NOMO-1 treated with DMSO at 0.1 percent for 48 hours (cell line): Measurements from ENCODE around the gene TCHP.
"Not testable (repeated sequence)": the region's sequence is repeated elsewhere in the genome, so short reads cannot be mapped to it uniquely, and the experiment has no call there.

ENCODE experiments used
- DNase-seq: peaks from one replicate; lab custom pipeline; 2025; ENCODE audit not compliant: unreplicated experiment; lab: John Stamatoyannopoulos, UW

The TCHP gene

GRCh38 chr12:109899783-109900751 lies at the start of gene TCHP:
Gene TCHP (plus strand): TSS chr12:109900274. CDS start chr12:109903027, 2,753 bp downstream.
- DNase-seq = peak; percentile 90

- not testable (repeated sequence) for DNase-seq
Observed at GRCh38 chr12:109850518-109850917, 49.6 kb upstream of the TCHP start.

- DNase-seq = no peak
Observed at GRCh38 chr12:109855377-109855776, 44.7 kb upstream of the TCHP start.

GRCh38 chr12:109857715-109858114 lies 42.4 kb upstream of the TCHP start:
- DNase-seq = no peak

- no peak for DNase-seq
Observed at GRCh38 chr12:109858764-109859163, 41.3 kb upstream of the TCHP start.

- DNase-seq = no peak
Observed at GRCh38 chr12:109860977-109861376, 39.1 kb upstream of the TCHP start.

GRCh38 chr12:109861689-109862314 lies 38.3 kb upstream of the TCHP start:
- no peak for DNase-seq

- not testable (repeated sequence) for DNase-seq
Observed at GRCh38 chr12:109862491-109862890, 37.6 kb upstream of the TCHP start.

- peak; percentile 78 for DNase-seq
Observed at GRCh38 chr12:109863847-109864712, 36.0 kb upstream of the TCHP start.

- no peak for DNase-seq
Observed at GRCh38 chr12:109864916-109865315, 35.2 kb upstream of the TCHP start.

- no peak for DNase-seq
Observed at GRCh38 chr12:109868182-109869051, 31.7 kb upstream of the TCHP start.

GRCh38 chr12:109870648-109871047 lies 29.4 kb upstream of the TCHP start:
- DNase-seq = peak; percentile 23

- no peak for DNase-seq
Observed at GRCh38 chr12:109871668-109872314, 28.3 kb upstream of the TCHP start.

GRCh38 chr12:109873653-109874052 lies 26.4 kb upstream of the TCHP start:
- DNase-seq = no peak

GRCh38 chr12:109875572-109876131 lies 24.4 kb upstream of the TCHP start:
- DNase-seq = no peak

- DNase-seq = no peak
Observed at GRCh38 chr12:109876406-109876805, 23.7 kb upstream of the TCHP start.

GRCh38 chr12:109877504-109878246 lies 22.4 kb upstream of the TCHP start:
- DNase-seq = no peak

- DNase-seq = no peak
Observed at GRCh38 chr12:109878247-109878625, 21.8 kb upstream of the TCHP start.

GRCh38 chr12:109878749-109879148 lies 21.3 kb upstream of the TCHP start:
- DNase-seq = peak; percentile 46
